Measurements from ENCODE around the gene IRAK3. TPM values are rescaled to one million over a fixed set of nuclear protein-coding genes. Genes with fewer than 3 reads are reported as not detected.
"Not testable (repeated sequence)": the region's sequence is repeated elsewhere in the genome, so short reads cannot be mapped to it uniquely, and the experiment has no call there.

Gene IRAK3
- total RNA-seq, 1 donor from 2014 or later, result 11.0 TPM

DNA sequence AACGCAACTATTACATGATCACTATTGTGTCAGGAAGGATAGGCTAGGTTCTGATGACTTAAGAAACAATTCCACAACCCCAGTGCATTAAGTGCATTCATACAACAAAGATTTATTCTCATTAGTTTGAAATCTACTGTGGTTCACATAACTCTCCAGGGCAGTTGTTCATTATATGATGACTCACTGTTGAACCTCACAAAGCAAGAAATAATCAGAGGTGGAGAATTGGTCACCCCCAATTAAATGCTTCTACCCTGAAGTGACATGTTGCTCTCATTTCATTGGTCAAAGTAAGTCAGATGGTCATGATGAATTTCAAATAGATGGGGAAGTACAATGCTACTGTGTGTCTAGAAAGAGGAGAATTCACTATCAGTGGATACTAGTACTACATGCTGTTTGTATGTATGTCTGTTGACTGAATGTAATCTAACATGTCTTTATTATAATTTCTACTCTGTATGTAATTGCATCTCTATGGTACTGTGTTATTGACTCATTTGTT, 107.2 kb downstream of the IRAK3 start:
- Histone ChIP-seq H3K9ac (ENCODE audit: low read depth in 1 of 3, low read length in 3 of 3) (no peak overlapping the region), H3K4me1 (ENCODE audit: control insufficient read depth in 3 of 3, insufficient read depth in 3 of 3, low read length in 3 of 3) (no peaks in the 10 kb centered on the region), H3K4me3 (ENCODE audit: low read length in 3 of 3) (no peak overlapping the region), H3K27me3 (ENCODE audit: control insufficient read depth in 3 of 3, insufficient read depth in 3 of 3, low read length in 3 of 3) (peaks cover 0 to 4% (median 0%) of the 10 kb centered on the region in 3 donors), H3K9me3 (ENCODE audit: control insufficient read depth in 3 of 3, low read length in 3 of 3) (no peaks in the 10 kb centered on the region), H3K36me3 (ENCODE audit: control insufficient read depth in 3 of 3, insufficient read depth in 3 of 3, low read length in 3 of 3) (no peaks in the 10 kb centered on the region), H3K27ac (ENCODE audit: low read depth, low read length) (no peak overlapping the region)

DNA sequence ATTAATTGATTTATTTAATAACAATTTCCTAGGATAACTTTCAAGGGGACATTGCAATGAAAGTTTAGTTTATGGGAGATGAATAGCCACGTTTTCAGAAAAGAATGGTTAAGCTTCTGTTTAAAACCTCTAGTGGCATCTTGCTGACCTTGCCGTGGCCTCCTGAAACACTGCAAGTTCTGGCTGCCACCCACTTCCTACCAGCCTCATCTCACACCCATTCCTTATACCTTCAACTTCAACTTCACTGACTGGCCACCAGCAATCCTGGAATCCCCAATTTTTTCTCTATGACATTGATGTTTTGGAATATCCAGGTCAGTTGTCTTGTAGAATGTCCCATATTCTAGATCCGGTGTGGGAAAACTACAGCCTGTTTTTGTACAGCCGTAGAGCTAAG, 108.1 kb downstream of the IRAK3 start:
- Histone ChIP-seq H3K9me3 (ENCODE audit: control insufficient read depth in 3 of 3, low read length in 3 of 3) (no peaks in the 10 kb centered on the region), H3K9ac (ENCODE audit: low read depth in 1 of 3, low read length in 3 of 3) (no peak overlapping the region), H3K36me3 (ENCODE audit: control insufficient read depth in 3 of 3, insufficient read depth in 3 of 3, low read length in 3 of 3) (no peaks in the 10 kb centered on the region), H3K27me3 (ENCODE audit: control insufficient read depth in 3 of 3, insufficient read depth in 3 of 3, low read length in 3 of 3) (peaks cover 0 to 4% (median 0%) of the 10 kb centered on the region in 3 donors), H3K4me3 (ENCODE audit: low read length in 3 of 3) (no peak overlapping the region), H3K4me1 (ENCODE audit: control insufficient read depth in 3 of 3, insufficient read depth in 3 of 3, low read length in 3 of 3) (no peaks in the 10 kb centered on the region), H3K27ac (ENCODE audit: low read depth, low read length) (no peak overlapping the region)

DNA sequence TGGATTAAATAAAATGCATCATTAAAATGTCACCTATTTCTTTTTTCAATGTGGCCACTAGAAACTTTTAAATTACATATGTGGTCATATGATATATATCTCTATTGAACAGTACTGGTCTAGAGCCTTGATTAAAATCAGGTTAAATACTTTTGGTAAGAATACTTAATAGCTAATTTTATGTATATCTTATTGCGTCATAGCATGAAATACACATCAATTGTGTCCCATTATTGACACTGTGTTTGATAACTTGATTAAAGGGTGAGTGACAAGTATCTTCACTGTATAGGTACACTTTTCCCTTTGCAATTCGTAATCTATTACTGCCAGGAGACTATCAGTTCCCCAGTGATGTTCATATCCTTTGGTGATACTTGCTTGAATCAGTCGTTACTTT, 108.9 kb downstream of the IRAK3 start:
- H3K4me3 ChIP-seq (ENCODE audit: low read length in 3 of 3), result no peak overlapping the region
- H3K36me3 ChIP-seq (ENCODE audit: control insufficient read depth in 3 of 3, insufficient read depth in 3 of 3, low read length in 3 of 3), result no peaks in the 10 kb centered on the region
- no peak overlapping the region for H3K9ac ChIP-seq (ENCODE audit: low read depth in 1 of 3, low read length in 3 of 3)
- H3K4me1 ChIP-seq (ENCODE audit: control insufficient read depth in 3 of 3, insufficient read depth in 3 of 3, low read length in 3 of 3), result peaks cover 0 to 4% (median 0%) of the 10 kb centered on the region in 3 donors
- H3K27me3 ChIP-seq (ENCODE audit: control insufficient read depth in 3 of 3, insufficient read depth in 3 of 3, low read length in 3 of 3), result no peaks in the 10 kb centered on the region
- H3K9me3 ChIP-seq (ENCODE audit: control insufficient read depth in 3 of 3, low read length in 3 of 3), result no peaks in the 10 kb centered on the region
- no peak overlapping the region for H3K27ac ChIP-seq (ENCODE audit: low read depth, low read length)

DNA sequence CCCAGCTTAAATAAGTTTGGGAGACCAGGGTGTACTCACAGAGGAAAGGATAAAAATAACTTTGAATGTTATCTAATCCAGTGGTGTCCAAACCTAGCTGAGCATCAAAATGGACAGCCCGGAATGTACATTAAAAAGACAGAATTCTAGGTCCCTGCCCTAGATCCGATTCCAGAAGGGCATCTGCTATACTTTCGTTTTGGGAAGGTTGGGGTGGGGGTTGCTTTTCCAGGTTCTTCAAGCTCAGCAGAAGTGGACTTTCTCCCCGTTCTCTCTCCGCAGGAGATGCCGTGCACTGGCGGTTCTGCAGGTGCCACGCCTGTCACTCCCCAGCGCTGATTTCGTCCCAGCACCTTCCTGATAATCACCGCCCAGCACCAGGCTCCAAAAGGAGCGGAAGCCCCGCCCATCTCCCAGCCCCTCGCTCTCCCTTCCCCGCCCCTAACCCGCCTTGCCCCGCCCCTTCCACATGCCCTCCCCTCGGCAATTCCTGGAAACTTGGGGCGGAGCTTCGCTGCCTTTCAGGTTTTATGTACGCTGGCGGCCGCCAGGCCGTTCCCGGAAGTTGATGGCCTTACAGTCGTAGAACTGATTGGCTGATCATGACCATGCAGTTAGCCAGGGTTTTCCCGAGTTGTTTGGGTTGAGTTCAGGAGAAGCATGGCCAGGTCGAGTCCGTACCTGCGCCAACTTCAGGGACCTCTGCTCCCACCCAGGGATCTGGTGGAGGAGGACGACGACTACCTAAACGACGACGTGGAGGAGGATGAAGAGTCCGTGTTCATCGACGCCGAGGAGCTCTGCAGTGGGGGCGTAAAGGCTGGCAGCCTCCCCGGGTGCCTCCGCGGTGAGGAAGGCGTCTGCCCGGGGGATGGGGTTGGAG, 113.2 kb downstream of the IRAK3 start, which contains the start of gene HELB:
HELB (plus strand) TSS at position 550 of the 883 bp plus-strand sequence; CDS start at position 661, 111 bp downstream.
- Histone ChIP-seq H3K27ac (ENCODE audit: low read depth, low read length) (peak within 1 kb of the TSS; percentile 65), H3K27me3 (ENCODE audit: control insufficient read depth in 3 of 3, insufficient read depth in 3 of 3, low read length in 3 of 3) (no peaks in the 10 kb centered on the region), H3K4me3 (ENCODE audit: low read length in 3 of 3) (peak within 1 kb of the TSS; percentile 87 to 95 (median 94)), H3K4me1 (ENCODE audit: control insufficient read depth in 3 of 3, insufficient read depth in 3 of 3, low read length in 3 of 3) (peaks cover 0 to 4% (median 0%) of the 10 kb centered on the region in 3 donors), H3K9me3 (ENCODE audit: control insufficient read depth in 3 of 3, low read length in 3 of 3) (no peaks in the 10 kb centered on the region), H3K36me3 (ENCODE audit: control insufficient read depth in 3 of 3, insufficient read depth in 3 of 3, low read length in 3 of 3) (no peaks in the 10 kb centered on the region), H3K9ac (ENCODE audit: low read depth in 1 of 3, low read length in 3 of 3) (peak within 1 kb of the TSS; percentile 30 to 84 (median 76))

DNA sequence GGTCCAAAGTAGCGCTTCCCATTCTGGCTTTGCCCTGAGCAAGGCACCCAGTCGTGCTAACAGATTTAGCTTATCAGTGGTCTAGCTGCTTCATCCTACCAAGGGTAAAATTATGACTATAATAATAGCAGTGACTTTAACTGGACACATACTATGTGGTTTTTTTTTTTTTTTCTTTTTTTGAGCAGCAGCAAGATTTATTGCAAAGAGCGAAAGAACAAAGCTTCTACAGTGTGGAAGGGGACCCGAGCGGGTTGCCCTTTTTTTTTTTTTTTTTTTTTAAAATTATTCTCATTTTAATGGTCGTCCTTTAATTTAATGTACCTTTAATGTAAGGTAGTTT, 113.8 kb downstream of the IRAK3 start:
- H3K36me3 ChIP-seq (ENCODE audit: control insufficient read depth in 3 of 3, insufficient read depth in 3 of 3, low read length in 3 of 3), result no peaks in the 10 kb centered on the region
- H3K9ac ChIP-seq (ENCODE audit: low read depth in 1 of 3, low read length in 3 of 3), result peak overlapping the region; percentile 30 to 84 (median 76)
- peak overlapping the region; percentile 65 for H3K27ac ChIP-seq (ENCODE audit: low read depth, low read length)
- peaks cover 0 to 4% (median 0%) of the 10 kb centered on the region in 3 donors for H3K4me1 ChIP-seq (ENCODE audit: control insufficient read depth in 3 of 3, insufficient read depth in 3 of 3, low read length in 3 of 3)
- peak overlapping the region; percentile 85 to 95 (median 94) for H3K4me3 ChIP-seq (ENCODE audit: low read length in 3 of 3)
- H3K9me3 ChIP-seq (ENCODE audit: control insufficient read depth in 3 of 3, low read length in 3 of 3), result no peaks in the 10 kb centered on the region
- H3K27me3 ChIP-seq (ENCODE audit: control insufficient read depth in 3 of 3, insufficient read depth in 3 of 3, low read length in 3 of 3), result no peaks in the 10 kb centered on the region

DNA sequence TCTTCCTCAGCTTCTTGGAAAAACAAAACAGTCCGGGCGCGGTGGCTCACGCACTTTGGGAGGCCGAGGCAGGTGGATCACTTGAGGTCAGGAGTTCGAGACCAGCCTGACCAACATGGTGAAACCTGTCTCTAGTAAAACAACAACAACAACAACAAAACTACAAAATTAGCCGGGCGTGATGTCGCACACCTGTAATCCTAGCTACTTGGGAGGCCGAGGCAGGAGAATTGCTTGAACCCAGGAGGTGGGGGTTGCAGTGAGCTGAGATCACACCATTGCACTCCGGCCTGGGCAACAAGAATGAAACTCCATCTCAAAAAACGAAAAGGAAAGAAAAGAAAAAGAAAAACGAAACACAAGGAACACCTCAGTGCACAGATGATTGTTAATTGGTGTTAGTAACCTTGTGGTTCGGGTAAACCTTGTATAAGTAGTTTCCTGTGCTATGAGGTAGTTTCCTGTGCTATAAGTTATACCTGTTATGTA, 114.3 kb downstream of the IRAK3 start:
- not testable (repeated sequence) for H3K4me1 ChIP-seq (ENCODE audit: control insufficient read depth in 3 of 3, insufficient read depth in 3 of 3, low read length in 3 of 3); H3K9me3 ChIP-seq (ENCODE audit: control insufficient read depth in 3 of 3, low read length in 3 of 3); H3K27ac ChIP-seq (ENCODE audit: low read depth, low read length); H3K36me3 ChIP-seq (ENCODE audit: control insufficient read depth in 3 of 3, insufficient read depth in 3 of 3, low read length in 3 of 3); H3K9ac ChIP-seq (ENCODE audit: low read depth in 1 of 3, low read length in 3 of 3); H3K4me3 ChIP-seq (ENCODE audit: low read length in 3 of 3); H3K27me3 ChIP-seq (ENCODE audit: control insufficient read depth in 3 of 3, insufficient read depth in 3 of 3, low read length in 3 of 3)

Other genes with a start within 250 kb of the IRAK3 start
- gene LLPH, start 58.5 kb upstream of the IRAK3 start, total RNA-seq, result 2.6 TPM
- 28.7 TPM for gene TMBIM4, start 19.2 kb upstream of the IRAK3 start, total RNA-seq
- 2.6 TPM for gene HELB, start 113.3 kb downstream of the IRAK3 start, total RNA-seq